HG03520 (cell line): Measurements from ENCODE around the gene FSTL4.

Experiments used
- ATAC-seq: cut with Tn5 transposase; IDR thresholded peaks from one replicate; pipeline ENCODE4 v1.9.1; 2021; ENCODE audit warnings: mild to moderate bottlenecking, moderate library complexity; ENCODE audit not compliant: unreplicated experiment

The FSTL4 gene

DNA sequence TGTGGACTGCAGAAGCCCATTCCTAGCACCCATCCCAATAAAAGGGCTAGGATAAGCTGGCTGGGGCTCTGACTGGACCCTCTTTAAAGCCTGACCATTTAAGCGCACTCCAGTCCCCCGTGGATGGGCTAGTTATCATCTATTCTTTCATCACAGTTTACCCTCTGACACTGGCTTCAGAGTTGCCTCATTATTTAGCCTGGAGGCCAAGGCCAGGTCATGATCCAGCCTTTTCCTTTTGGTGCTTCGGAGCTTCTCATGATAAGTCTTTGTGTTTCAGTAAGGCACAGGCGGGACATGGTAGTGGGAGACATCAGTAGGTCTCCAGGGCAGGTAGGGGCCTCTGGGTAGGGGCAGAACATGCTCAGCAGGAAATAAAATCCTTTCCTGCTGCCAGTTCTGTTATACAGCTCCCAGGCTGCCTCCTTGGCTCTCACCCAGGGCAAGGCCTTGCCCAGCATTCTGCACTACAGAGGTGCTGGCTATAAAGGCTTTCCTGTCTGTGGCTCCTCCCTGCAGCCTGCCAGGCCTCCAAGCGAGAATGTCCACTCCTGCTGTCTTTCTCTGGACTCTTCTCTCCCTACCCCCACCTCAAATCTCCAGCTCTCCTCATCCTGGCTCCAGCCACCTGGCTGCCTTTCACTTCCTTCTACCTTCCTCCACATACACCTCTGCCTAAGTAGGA, 128.8 kb downstream of the FSTL4 start:
- ATAC-seq = no peak

DNA sequence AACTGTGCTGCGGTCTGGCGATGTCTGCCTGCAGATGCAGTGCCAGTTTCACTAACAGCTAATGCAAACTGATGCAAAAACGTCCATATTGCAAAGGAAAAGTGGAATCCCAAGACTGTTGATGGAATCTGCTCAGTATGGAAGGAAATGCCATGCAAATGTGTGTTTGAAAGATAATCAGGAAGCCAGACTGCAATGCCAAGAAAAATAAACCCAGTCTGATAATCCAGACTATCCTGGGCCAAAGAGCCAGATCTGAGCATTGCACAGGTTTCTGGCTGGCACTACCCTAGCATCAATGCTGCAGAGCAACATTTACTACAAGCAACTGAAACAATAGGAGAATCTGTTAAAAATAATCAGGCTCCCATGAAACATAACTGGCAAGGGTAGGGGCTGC, 130.3 kb downstream of the FSTL4 start:
- no peak for ATAC-seq

DNA sequence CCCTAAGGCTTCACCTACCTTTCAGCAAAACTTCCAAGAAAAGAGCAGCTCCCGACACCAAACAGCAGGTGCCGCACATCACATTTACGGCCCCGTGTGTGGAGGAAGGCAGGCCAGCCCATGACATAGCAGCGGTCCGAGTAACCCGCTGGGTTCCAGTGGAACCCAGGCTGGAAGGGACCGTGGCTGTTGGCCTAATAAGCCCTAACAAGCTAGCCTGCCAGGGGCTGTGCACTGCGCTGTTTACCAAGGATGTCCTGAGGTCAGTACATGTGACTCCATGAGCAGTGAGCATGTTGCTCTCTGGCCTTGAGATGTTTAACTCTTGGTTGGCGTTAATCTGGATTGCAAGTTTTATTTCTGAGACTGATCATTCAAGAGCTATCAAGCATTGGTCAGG, 131.5 kb downstream of the FSTL4 start:
- ATAC-seq = no peak

DNA sequence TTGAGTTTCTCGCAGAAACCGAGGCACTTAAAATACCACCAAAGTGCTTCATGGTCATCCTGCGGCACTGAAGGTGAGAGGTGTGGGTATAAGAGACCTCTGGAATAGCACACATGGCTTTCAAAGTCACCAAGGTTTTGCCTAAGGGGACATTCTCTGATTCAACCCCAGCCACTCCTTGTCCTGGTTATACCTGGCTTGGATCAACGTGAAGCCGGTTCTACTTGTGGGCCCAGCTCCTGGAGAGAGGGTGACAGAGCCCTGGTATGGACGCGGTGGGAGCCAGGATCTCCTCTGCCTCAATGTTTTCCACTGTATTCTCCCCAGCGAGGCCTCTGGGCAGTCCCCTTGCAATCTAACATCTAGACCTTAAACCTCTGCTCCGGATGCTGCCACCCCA, 132.0 kb downstream of the FSTL4 start:
- ATAC-seq = no peak

DNA sequence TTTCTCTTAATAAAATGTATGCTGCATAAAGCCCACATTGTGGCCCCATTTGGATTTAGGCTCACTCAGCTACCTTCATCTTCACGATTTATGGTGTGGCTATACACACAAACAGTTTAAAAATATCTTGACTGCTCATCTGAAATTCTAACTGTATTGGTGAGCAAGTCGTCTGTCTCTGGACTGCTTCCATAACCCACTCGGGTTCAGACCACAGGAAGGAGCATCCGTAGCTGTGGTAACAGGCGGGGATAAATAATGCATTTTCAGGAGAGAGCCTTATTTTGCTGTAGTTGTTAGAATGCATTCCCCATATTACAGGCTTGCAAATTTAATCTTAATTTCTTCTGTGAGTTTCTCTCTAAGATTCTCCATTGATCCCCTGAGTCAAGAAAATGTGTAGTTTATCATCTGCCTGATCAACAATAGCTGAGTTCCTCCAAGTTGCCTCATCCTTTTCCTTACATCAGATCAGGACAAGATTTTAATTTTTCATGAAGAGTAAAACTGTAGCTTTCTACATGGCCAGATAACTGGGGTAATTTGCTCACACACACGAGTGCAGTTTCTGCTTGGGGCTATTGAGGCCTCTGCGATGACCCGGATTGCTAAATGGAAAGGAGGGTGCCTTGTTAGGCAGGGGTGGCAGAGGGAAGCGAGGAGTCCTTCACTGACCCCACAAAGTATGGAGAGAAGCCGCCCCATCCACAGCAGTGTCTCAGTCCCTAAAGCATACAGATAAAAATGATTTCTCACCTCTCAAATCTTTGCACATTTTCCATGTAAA, 133.9 kb downstream of the FSTL4 start:
- no peak for ATAC-seq

DNA sequence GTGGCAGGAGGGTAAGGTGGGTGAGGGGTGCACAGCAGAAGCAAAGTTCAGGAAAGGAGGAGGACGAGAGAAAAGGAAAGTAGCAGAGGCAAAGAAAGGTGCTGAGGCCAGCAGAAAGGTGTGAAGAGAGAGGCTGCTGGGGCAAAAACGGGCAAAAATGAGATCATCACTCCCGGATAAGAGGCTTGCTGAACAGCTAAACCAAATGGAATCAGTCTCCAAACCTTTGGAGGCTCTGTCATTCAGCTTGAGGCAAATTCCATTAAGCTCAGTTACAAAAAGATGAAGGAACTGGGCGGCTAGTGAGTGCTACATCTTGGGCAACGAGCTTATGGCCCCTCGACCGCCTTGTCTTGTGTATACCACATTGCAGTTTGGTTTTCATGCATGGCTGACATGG, 136.4 kb downstream of the FSTL4 start:
- ATAC-seq = no peak

DNA sequence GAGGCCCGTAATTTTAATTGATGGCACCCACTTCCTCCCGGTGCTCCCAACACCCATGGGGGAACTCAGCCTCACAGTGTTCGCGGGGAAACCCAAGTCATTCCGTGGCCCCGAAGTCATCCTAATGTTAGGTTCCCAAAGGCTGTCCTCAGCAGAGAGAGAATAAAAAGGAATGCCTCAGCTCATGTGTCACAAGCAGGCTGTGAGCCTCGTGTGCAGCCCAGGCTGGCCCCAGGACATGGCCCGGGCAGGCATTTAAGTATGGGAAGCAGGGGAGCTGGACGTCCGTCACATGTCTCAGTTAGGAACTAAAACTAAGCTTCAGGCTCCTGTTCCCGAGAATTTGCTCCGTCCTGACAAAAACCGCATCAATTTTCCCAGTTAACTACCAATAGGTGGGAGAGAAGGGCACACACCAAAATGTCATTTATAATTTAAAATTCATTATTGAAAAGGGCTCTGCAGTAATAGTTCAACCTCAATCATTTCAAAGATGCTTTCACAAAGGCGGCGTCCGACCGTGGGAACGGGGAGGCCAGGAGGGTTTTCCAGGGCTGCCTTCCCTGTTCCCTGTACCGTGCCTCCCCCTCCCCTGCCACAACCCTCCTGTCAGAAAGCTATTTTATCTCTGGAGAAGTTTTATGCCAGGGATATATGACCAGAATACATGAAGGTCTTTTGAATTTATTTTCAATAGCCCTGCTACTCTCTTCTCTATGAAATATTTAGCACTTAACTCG, 137.3 kb downstream of the FSTL4 start:
- ATAC-seq = no peak

DNA sequence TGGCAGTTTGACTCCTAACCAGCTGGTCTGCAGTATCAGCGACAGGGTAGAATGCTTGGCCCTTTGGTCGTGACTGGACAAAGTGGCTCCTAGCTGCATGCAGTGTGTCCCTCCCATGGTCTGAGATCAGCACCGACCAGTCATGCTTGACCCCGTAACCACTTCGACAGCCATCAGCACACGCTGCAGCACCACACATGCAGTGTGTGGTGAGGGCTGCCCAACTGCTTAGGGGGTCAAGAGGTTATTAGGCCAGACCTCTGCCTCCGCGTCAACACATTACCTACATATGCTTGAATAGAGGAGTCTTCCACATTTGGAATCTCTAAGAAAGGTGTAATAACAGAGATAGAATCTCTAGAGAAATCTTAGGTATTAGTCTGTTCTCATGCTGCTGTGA, 139.1 kb downstream of the FSTL4 start:
- no peak for ATAC-seq

DNA sequence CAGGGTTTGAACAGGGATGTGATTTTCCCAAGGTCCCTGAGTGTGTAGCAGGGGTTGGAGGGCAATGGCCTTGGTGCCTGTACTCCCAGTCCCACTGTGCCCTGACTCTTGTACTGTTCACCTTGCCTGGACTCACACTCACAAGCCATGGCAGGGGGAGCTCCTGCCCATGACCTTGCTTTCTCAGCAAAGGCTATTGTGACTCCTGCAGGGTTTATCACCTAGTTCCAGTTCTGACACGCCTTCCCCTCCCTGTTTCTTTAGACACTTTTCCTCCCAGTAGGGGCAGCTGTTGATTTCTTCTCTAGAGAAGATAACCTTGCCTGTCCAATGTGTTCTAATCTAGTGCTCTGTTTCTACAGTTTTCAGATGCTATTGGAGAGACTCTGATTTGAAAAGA, 139.5 kb downstream of the FSTL4 start:
- no peak for ATAC-seq

DNA sequence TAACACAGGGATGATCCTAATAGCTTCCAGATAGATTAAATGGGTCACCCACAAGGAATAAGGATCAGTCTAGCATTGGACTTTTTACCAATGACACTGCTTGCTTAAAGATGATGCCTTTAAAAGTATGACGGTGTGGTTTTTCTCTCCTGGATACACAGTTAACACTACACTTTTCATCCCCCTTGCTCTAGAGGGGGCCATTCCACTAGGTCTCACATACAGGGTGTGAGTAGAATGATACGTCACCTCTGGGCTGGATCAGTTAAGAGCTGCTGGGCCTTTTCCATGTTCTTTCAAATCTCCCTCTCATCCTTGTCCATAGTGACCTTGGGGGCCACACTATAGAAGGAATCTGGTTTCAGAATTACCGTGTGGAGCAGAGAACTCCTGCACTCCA, 140.6 kb downstream of the FSTL4 start:
- ATAC-seq = no peak

DNA sequence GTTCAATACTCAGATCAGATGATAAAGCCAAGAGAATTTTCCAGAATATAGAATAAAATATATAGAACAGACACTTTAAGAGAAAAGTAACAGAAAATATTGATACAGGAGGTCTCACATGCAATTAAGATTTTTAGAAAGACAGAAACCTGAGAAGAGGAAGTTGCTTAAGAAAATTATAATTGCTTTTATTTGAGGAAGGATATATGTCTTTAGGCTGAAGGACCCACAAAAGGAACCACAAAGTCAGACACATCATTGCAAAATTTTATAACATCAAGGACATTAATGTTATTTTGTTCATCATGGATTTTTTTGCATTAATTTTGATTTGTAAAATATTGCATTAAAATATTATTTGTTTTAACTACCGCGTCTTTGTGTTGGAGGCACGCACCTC, 141.5 kb downstream of the FSTL4 start:
- ATAC-seq = no peak

DNA sequence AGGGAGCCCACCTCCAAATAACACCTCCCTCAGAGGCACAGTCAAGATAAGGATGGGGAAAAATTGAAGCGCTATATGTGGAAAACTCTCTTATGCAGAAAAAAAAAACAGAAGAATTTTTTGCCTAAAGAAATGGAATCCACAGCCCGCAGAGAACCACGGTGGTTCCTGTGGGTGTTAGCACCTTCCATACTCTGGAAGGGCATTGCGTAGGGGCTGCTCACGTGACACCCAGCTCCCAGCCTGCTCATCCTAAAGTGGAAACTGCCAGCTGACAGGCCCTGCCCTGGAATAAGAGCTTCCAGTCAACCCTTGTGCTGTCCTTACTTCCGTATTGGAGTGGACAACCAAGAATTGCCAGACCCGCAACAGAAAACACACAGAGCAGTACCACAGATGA, 142.5 kb downstream of the FSTL4 start:
- no peak for ATAC-seq

DNA sequence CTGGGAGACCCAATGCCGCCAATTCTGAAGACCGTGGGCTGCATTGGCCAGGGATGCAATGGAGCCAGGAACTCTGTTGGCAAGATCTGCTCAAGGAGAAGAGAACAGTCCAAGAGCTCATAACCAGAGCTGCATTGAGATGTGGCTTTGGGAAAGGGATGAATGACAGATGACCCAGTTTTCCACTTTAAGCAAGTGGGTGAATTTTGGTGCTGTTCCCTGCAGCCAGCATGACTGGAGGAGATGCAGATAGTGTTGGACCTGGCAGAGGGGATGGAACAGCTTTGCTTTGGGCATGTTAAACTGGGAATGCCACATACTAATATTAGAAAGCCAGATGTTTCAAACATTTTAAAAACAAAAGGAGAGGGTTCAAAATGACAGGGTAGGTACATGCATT, 143.1 kb downstream of the FSTL4 start:
- no peak for ATAC-seq

DNA sequence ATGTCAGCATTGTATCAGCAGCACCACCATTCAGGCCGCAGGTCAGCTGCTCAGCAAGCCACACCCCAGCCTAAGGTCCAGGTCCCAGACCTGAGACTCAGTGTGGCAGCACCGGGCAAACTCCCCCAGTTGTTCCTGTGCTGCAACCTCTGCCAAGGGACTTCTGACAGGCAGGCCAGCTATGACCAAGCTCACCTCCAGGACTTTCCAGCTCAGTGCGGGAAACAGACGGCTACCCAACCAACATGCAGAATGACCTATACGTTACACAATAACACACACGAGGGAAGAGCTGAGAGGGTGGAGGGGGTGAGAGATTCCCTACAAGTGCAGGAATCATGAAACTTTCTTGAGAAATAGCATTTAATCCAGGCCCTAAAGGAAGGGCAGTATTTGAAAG, 143.7 kb downstream of the FSTL4 start:
- ATAC-seq = no peak

DNA sequence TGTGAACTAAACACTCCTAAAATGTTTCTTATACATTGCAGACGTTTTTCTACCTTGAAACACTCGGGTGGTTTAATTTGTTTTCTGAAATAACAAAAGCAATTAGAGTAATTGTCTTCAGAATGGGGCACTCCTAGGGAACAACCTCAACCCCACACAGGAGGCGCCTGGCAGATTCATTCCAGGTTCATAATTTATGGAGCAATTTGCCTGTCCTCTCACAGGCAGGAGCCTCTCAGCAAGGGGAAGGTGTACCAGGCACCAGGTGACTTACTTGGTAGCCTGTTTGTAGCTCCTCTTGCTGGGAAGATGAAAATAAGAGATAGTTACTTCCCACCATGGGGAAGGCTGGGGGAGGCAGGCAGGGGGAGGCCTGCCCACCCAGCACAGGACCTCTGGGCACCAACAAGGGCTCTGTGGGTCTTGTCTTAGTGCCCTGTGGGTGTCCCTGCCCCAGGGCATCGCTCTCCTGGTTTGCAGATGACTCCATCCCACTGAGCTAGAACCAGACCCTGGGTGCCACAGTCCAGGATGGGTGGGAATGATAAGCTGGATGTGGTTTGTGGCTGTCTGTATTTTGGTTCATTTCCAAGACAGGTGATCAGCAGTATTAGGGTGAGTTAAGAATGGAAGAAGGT, 144.4 kb downstream of the FSTL4 start:
- no peak for ATAC-seq

DNA sequence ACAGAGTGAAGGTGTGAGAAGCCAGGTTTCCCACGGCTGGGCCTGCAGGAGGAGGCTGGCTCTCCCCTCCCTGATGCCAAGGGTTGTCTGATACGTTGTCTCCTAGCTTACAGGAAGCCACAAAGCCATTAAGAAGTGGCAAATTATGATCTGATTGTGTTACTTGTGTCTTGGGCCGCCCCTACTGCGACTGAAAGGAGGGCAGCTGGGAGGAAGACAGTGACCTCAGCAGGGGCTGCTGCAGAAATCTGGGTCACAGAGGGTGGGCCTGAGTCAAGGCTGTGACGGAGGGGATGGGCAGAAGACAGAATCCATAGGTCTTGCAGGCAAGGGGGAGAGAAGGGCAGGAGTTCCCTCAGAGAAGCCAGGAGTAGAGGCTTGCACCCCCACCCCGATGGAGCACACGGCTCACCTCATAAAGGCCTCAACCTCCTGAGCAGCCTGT, 145.0 kb downstream of the FSTL4 start:
- ATAC-seq = no peak

DNA sequence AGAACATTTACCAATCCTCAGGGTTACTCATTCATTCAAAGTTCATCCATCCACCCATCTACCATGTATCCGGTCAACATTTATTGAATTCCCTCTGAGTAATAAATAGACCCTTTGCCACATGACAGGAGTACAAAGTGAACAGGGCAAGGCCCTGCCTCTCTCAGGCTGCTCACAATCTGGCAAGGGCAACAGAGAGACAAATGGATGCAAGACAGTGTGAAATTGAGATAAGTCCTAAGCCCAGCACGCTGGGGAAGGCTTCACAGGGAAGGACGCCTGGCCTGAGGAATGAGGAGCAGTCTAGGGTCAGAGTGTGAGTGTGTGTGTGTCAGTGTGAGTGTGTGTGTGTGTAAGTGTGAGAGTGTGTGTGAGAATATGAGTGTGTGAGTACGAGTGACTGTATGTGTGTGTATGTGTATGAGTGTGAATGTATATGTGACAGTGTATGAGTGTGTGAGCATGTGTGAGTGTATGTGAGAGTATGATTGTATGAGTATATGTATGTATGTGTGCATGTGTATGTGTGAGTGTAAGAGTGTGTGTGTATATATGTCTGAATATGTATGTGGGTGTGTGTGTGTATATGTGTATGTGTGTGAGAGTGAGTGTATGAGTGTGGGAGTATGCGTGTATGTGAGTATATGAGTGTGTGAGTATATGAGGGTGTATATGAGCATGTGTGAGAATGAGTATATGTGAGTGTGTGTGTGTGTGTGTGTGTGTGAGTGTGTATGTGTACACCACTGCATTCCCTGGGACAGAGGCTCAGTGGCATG, 145.6 kb downstream of the FSTL4 start:
- no peak for ATAC-seq

DNA sequence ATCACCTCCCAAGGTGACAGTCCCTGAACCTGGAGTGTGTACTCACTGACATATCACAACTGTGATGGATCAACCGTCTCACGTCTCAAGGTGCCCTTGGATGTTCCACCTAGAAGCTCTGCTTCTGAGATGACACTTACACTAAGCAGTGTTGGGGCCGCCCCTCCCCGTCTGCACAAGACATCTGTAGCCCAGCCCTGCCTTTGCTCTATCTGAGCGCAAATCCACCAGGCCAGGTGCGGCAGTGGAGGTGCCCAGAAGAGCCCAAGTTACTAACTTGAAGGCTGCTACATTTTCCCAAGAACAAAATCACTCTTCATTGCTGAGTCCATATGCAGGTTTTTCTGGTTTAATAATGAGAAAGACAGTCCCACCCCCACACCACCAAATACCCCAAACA, 148.3 kb downstream of the FSTL4 start:
- no peak for ATAC-seq

DNA sequence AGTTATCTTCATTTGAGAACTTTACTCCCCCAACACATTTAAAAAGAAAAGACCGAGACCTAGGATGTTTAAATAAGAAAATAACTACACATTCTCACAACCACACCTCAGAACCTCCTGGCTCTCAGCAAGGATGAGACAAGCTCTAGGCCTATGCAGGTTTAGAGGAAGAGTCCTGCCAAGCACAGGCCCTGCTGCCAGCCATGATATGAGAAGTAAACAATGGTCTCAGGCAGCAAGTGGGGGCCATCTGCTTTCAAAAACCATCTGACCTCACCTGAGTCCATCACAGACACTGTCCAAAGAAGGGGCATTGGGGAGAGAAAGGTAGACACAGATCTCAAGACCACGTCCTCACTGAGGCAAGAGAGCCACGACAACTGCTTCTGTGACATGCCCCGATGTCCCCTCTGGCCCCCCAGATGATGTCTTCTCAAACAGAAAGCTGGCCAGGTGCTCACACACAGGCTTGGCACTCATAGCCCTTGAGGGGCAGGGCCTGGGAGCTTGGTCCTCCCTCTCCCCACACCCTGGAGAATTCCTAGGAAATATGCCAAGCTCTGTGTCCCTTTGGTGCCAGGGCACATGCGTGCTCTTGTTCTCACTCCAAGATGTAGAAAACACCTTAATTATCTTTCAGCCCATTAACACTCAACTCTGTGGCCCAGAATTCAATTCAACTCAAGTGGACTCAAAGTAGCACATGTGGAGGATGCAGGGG, 150.4 kb downstream of the FSTL4 start:
- ATAC-seq = no peak

DNA sequence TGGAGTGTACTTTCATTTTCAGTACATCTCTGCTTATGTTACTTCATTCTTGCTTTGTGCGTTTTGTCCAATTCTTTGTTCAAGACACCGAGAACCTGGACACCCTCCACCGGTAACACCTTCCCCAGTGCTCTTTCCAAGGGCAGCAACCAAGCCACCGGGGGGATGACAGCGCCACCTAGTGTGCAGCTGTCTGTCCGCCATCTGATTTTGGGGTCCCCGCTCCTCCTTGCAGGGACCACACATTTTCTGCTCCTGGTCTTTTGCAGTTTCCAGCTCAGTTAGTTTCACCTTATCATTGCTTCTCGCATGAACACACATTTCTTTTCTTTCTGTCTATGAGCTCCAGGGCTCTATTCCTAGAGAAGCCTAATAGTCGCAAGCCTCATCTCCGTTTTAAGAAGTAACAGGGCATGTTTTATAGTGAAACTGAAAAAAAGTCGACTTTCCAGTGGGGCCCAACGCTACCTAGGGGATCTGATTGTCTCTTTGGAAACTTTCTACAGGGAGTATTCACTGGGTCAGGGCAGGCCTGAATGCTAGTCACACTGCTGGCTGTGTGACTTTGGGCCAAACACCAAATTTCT, 152.1 kb downstream of the FSTL4 start:
- ATAC-seq = no peak
